H1 (cell line): ENCODE data around the gene ACER3. TPM values are rescaled to one million over a fixed set of nuclear protein-coding genes. Genes with fewer than 3 reads are reported as not detected.

ENCODE experiments used
- BCL11A ChIP-seq, 2 experiments: IDR thresholded peaks; one replicate each; pipeline ENCODE4 v1.6.1; 2011; ENCODE audit warnings: low read depth in 2 of 2, low read length in 2 of 2, mild to moderate bottlenecking in 2 of 2
- USF2 ChIP-seq: IDR thresholded peaks from 2 replicates; pipeline ENCODE4 v1.6.1; 2011; ENCODE audit warnings: low read length, improper control_type of control experiment
- polyA plus RNA-seq, 7 experiments: library from polyadenylated mRNA; depleted of rRNA in 3 of 7; stranded (reverse) in 5 of 7; unstranded in 2 of 7; fragments of >200 nt in 5 of 7; fragments of 200-250 nt in 2 of 7; gene quantifications; 1 replicate in 5 of 7; 2 replicates in 1 of 7; 4 replicates in 1 of 7; pipeline versions ENCODE4 v1.2.1 to v1.2.3, GENCODE V29; 2011 to 2013; ENCODE audit warnings: missing spikeins in 2 of 7, mixed read lengths in 2 of 7
- total RNA-seq: library from RNA; stranded (reverse); fragmentation: NEBNext Ultra II Directional; extraction: Animal tissue kit (Norgen Biotek cat#: 25700); gene quantifications from 2 replicates; pipeline ENCODE4 v1.2.1, GENCODE V29; 2021

The ACER3 gene
- total and polyA plus RNA-seq, 2 of the 8 experiments (the other 6 are each of a cell fraction or from before 2014, with no cell fraction given), result 5.7 to 16.2 TPM

DNA sequence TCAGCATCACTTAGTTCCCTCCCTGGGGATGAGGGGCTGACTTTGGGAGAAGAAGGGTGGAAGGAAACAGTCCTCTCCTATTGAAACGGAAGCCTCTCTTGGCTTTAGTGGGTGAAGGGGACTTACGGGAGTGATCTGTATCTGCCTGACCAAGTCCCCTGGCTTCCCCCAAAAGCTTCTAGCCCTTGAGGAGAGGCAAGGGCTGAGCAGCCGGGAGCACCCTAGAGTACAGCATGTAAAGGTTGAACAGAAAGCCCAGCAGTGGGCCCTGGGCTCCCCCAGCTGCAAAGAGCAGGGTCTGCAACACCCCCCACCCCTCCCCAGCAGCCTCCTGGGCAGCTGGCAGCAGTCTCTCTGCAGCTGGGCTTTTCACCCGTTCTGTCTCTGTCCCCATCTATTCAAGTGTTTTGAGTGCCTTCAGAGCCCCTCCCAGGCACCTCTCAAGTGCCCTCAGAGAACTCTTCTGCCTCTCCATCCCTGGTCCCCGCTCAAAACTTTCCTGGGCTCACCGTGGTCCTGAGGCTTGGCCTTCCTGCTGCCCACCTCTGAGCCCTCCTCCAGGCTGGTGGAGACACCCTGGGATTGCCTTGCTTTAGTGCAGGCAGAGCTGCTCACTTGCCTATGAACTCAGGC is 208.7 kb downstream of the ACER3 start (continued):
- TF ChIP-seq BCL11A (IDR thresholded peaks at IDR 0.05; ENCODE audit: low read depth in 2 of 2, low read length in 2 of 2), result no peak
- no peak for TF ChIP-seq USF2
- TF ChIP-seq, all 59 proteins: peak for 0
